ENCODE data around the gene DACT2.
"Not testable (repeated sequence)": the region's sequence is repeated elsewhere in the genome, so short reads cannot be mapped to it uniquely, and the experiment has no call there.

Gene DACT2

GRCh38 chr6:168328086-168328485 is 8.5 kb upstream of the DACT2 start:
- H3K27me3 ChIP-seq (ENCODE audit: low read depth) = no peaks in the 10 kb centered on the region
- DNase-seq (ENCODE audit: low spot score in 2 of 2) = no peak
- H3K4me1 ChIP-seq = no peaks in the 10 kb centered on the region
- H3K36me3 ChIP-seq (replicated peaks) = no peaks in the 10 kb centered on the region
- H3K9me3 ChIP-seq = no peaks in the 10 kb centered on the region
- H3K4me3 ChIP-seq = no peak overlapping the region
- in situ Hi-C loops (cut with MboI; ENCODE audit: low sequenced_read_pairs) = no loop called here

DNA sequence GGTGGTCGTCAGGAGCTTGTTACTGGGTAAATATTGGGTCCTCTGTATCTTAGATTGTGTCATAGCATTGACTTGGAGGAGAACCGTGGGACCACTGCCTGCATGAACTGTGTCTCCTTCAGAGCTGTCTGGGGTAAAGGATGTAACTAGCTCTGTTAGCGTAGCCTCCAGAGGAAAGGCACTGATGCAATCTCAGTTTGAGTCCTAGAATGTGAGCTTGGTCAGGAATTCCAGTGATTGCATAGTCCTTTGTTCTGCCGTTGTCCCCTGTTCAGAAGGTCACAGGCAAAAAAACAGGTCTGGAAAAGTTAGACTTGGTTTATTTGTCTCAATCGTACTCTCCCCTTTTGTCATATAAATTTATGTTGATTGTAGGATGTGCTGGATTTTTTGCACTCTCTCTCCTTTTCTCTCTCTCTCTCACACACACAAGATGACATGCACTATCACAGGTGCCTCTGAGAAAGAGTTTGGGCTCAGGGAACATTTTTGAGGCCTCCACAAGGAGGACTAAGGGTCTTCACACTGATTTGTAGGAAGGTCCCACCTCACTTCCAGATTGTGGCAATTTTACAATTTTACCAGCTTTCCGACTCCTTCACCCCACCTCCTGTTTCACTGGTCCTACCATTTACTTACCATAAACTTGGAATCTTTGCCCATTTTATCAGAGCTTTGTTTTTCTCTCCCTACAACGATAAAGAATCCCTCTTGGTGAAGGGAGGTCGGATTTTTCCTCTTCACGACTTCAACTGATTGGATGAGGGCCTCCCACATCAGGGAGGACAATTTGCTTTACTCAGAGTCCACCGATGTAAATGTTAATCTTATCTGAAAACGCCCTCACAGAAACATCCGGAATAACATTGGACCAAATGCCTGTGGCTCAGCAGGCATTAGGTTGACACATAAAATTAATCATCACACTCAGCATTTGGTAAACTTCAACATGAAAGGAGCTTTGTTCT is 7.0 kb upstream of the DACT2 start:
- peak in 1 of 2 experiments; percentile 6 for DNase-seq (ENCODE audit: low spot score in 2 of 2)
- in situ Hi-C loops (cut with MboI; ENCODE audit: low sequenced_read_pairs) = no loop called here

GRCh38 chr6:168322966-168323365 is 3.4 kb upstream of the DACT2 start:
- no peak for DNase-seq (ENCODE audit: low spot score in 2 of 2)
- no peaks in the 10 kb centered on the region for H3K4me1 ChIP-seq
- H3K36me3 ChIP-seq (replicated peaks) = no peaks in the 10 kb centered on the region
- no peaks in the 10 kb centered on the region for H3K27me3 ChIP-seq (ENCODE audit: low read depth)
- no peak overlapping the region for H3K4me3 ChIP-seq
- in situ Hi-C loops (cut with MboI; ENCODE audit: low sequenced_read_pairs) = no loop called here
- H3K9me3 ChIP-seq = 0 out of 2 replicates have a peak, but pooled peaks cover 4% of the 10 kb centered on the region

More for the DNA sequence above, 7.0 kb upstream of the DACT2 start:
- Histone ChIP-seq H3K4me1 (no peaks in the 10 kb centered on the region), H3K4me3 (no peak overlapping the region), H3K9me3 (no peaks in the 10 kb centered on the region), H3K27me3 (ENCODE audit: low read depth) (no peaks in the 10 kb centered on the region), H3K36me3 (replicated peaks) (no peaks in the 10 kb centered on the region)

GRCh38 chr6:168320634-168321033 is 1.1 kb upstream of the DACT2 start:
- in situ Hi-C loops (cut with MboI; ENCODE audit: low sequenced_read_pairs) = no loop called here
- no peak for DNase-seq (ENCODE audit: low spot score in 2 of 2)
- Histone ChIP-seq H3K36me3 (replicated peaks) (no peaks in the 10 kb centered on the region), H3K9me3 (0 out of 2 replicates have a peak, but pooled peaks cover 4% of the 10 kb centered on the region), H3K4me3 (no peak overlapping the region), H3K4me1 (no peaks in the 10 kb centered on the region), H3K27me3 (ENCODE audit: low read depth) (no peaks in the 10 kb centered on the region)

- no peaks in the 10 kb centered on the region for H3K36me3 ChIP-seq (replicated peaks)
- H3K27me3 ChIP-seq (ENCODE audit: low read depth) = no peaks in the 10 kb centered on the region
- DNase-seq (ENCODE audit: low spot score in 2 of 2) = no peak
- no peak overlapping the region for H3K4me3 ChIP-seq
- H3K4me1 ChIP-seq = no peaks in the 10 kb centered on the region
- in situ Hi-C loops (cut with MboI; ENCODE audit: low sequenced_read_pairs) = no loop called here
- 0 out of 2 replicates have a peak, but pooled peaks cover 4% of the 10 kb centered on the region for H3K9me3 ChIP-seq
Measured at GRCh38 chr6:168318579-168319278, 848 bp downstream of the DACT2 start.

- in situ Hi-C loops (cut with MboI; ENCODE audit: low sequenced_read_pairs) = no loop called here
- no peak for DNase-seq (ENCODE audit: low spot score in 2 of 2)
- H3K27me3 ChIP-seq (ENCODE audit: low read depth) = no peaks in the 10 kb centered on the region
- H3K4me3 ChIP-seq = no peak overlapping the region
- H3K4me1 ChIP-seq = no peaks in the 10 kb centered on the region
- 0 out of 2 replicates have a peak, but pooled peaks cover 4% of the 10 kb centered on the region for H3K9me3 ChIP-seq
- H3K36me3 ChIP-seq (replicated peaks) = no peaks in the 10 kb centered on the region
Measured at GRCh38 chr6:168318090-168318489, 1.5 kb downstream of the DACT2 start.

- no peaks in the 10 kb centered on the region for H3K27me3 ChIP-seq (ENCODE audit: low read depth)
- in situ Hi-C loops (cut with MboI; ENCODE audit: low sequenced_read_pairs) = no loop called here
Measured at GRCh38 chr6:168315596-168315995, 4.0 kb downstream of the DACT2 start.

DNA sequence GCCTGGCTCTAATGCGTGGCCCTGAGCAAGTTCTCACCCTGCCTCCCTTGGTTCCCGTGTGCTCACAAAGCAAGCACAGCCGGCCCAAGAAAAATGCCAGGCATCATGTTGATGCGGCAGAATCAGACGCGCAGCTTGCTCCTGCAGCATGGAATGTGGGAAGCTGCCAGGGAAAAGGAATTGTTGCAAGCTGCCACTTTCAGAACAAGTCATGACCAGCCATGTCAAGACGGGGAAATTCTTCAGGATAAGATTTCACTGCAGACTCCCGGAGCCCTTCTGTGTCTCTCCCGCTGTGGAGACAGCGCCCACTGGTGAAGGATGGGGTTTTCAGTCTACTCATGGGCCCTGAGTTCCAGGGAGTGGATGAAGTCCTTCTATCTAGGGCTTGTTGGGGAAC is 4.6 kb downstream of the DACT2 start:
- no peaks in the 10 kb centered on the region for H3K27me3 ChIP-seq (ENCODE audit: low read depth)
- H3K4me1 ChIP-seq = no peaks in the 10 kb centered on the region
- no peaks in the 10 kb centered on the region for H3K9me3 ChIP-seq
- H3K36me3 ChIP-seq (replicated peaks) = no peaks in the 10 kb centered on the region
- in situ Hi-C loops (cut with MboI; ENCODE audit: low sequenced_read_pairs) = no loop called here
- no peak overlapping the region for H3K4me3 ChIP-seq
- DNase-seq (ENCODE audit: low spot score in 2 of 2) = no peak

More at GRCh38 chr6:168315596-168315995, 4.0 kb downstream of the DACT2 start:
- Histone ChIP-seq H3K4me1 (no peaks in the 10 kb centered on the region), H3K4me3 (no peak overlapping the region), H3K36me3 (replicated peaks) (no peaks in the 10 kb centered on the region), H3K9me3 (no peaks in the 10 kb centered on the region)
- no peak for DNase-seq (ENCODE audit: low spot score in 2 of 2)

GRCh38 chr6:168314021-168314420 is 5.6 kb downstream of the DACT2 start:
- no peaks in the 10 kb centered on the region for H3K4me1 ChIP-seq
- no peaks in the 10 kb centered on the region for H3K27me3 ChIP-seq (ENCODE audit: low read depth)
- DNase-seq (ENCODE audit: low spot score in 2 of 2) = no peak
- H3K4me3 ChIP-seq = no peak overlapping the region
- in situ Hi-C loops (cut with MboI; ENCODE audit: low sequenced_read_pairs) = no loop called here
- H3K9me3 ChIP-seq = no peaks in the 10 kb centered on the region
- no peaks in the 10 kb centered on the region for H3K36me3 ChIP-seq (replicated peaks)

DNA sequence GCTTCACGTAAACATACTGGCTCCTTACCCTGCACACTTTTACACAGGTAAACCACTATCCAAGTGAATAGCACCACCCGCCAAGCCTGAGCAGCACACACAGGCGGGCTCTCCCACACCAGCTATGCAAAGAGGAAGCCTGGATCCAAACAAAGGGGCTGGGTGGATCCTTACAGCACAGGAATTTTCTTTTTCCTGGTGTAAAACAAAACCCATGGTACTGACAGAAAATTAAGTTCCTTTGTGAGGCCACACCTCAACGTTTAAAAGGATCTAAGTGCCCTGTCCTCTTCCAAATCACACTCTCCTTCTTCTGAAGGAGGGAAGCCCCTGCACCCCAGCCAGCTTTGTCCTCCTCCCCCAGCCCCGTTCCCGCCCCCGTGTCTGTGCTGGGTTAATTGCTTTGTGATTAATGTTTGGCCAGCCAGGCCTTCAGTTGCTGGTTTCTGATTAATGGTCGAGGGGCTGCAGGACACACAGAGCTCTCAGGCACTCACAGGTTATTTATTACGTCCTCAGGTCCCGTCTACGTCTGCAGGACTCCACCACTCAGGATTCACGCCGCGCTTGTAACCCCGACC is 6.1 kb downstream of the DACT2 start:
- no peaks in the 10 kb centered on the region for H3K27me3 ChIP-seq (ENCODE audit: low read depth)
- no peaks in the 10 kb centered on the region for H3K9me3 ChIP-seq
- H3K36me3 ChIP-seq (replicated peaks) = no peaks in the 10 kb centered on the region
- in situ Hi-C loops (cut with MboI; ENCODE audit: low sequenced_read_pairs) = no loop called here
- H3K4me1 ChIP-seq = no peaks in the 10 kb centered on the region
- H3K4me3 ChIP-seq = no peak overlapping the region
- no peak for DNase-seq (ENCODE audit: low spot score in 2 of 2)

DNA sequence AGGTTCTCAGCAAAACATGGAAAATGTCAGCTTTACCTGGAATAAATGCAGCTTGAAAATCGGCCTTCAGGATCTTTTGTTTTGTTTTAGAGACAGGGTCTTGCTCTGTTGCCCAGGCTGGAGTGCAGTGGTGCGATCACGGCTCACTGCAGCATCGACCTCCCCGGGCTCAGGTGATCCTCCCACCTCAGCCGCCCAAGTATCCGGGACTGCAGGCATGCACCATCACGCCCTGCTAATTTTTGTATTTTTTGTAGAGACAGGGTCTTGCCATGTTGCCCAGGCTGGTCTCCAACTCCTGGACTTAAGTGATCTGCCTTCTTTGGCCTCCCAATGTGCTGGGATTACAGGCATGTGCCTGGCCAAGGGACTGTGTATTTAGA is 7.5 kb downstream of the DACT2 start:
- H3K9me3 ChIP-seq; H3K4me1 ChIP-seq; H3K27me3 ChIP-seq (ENCODE audit: low read depth); H3K36me3 ChIP-seq (replicated peaks); H3K4me3 ChIP-seq; in situ Hi-C loops (cut with MboI; ENCODE audit: low sequenced_read_pairs); DNase-seq (ENCODE audit: low spot score in 2 of 2): not testable (repeated sequence)

DNA sequence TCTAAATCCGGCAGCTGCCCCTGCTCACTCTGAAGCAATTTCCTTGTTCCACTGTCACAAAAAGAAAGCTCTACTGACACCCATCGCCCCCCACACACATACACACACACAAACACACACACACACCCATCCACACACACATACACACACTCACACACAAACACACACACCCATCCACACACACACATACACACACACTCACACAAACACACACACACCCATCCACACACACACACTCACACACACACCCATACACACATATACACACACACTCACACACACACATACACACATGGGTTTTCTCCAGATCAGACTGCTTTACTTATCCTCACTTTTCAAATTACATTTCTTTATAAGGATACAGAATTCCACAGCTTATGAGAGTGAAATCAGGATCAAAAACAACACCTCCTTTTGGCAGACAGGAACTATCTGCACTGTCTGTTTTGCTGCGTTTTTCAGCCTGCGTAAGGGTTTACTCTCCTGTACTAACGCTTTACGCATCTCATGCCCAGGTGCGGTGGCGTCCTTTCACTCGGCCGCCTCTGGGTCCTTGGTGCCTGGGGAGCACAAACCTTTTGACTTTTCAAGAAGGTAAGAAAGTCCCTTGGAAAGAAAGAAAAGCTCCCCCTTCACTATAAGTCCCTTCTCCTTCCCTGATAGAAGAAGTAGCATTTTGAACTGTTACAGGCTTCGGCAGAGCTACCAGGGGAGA is 8.0 kb downstream of the DACT2 start:
- H3K36me3 ChIP-seq (replicated peaks) = no peaks in the 10 kb centered on the region
- in situ Hi-C loops (cut with MboI; ENCODE audit: low sequenced_read_pairs) = no loop called here
- H3K27me3 ChIP-seq (ENCODE audit: low read depth) = no peaks in the 10 kb centered on the region
- no peak overlapping the region for H3K4me3 ChIP-seq
- H3K9me3 ChIP-seq = no peaks in the 10 kb centered on the region
- DNase-seq (ENCODE audit: low spot score in 2 of 2) = no peak
- H3K4me1 ChIP-seq = no peaks in the 10 kb centered on the region

- no peaks in the 10 kb centered on the region for H3K9me3 ChIP-seq
- H3K36me3 ChIP-seq (replicated peaks) = no peaks in the 10 kb centered on the region
- H3K27me3 ChIP-seq (ENCODE audit: low read depth) = no peaks in the 10 kb centered on the region
- in situ Hi-C loops (cut with MboI; ENCODE audit: low sequenced_read_pairs) = no loop called here
- no peak overlapping the region for H3K4me3 ChIP-seq
- DNase-seq (ENCODE audit: low spot score in 2 of 2) = no peak
- H3K4me1 ChIP-seq = no peaks in the 10 kb centered on the region
Measured at GRCh38 chr6:168310945-168311344, 8.6 kb downstream of the DACT2 start.

Measured in HAP-1 (cell line).